NCI-H82 treated with DMSO at 0.1 percent for 48 hours (cell line): Measurements from ENCODE around the gene ANTXR1.
"Not testable (repeated sequence)": the region's sequence is repeated elsewhere in the genome, so short reads cannot be mapped to it uniquely, and the experiment has no call there.

ENCODE experiments used
- DNase-seq: peaks from one replicate; lab custom pipeline; 2025; ENCODE audit not compliant: unreplicated experiment; lab: John Stamatoyannopoulos, UW

The ANTXR1 gene

DNA sequence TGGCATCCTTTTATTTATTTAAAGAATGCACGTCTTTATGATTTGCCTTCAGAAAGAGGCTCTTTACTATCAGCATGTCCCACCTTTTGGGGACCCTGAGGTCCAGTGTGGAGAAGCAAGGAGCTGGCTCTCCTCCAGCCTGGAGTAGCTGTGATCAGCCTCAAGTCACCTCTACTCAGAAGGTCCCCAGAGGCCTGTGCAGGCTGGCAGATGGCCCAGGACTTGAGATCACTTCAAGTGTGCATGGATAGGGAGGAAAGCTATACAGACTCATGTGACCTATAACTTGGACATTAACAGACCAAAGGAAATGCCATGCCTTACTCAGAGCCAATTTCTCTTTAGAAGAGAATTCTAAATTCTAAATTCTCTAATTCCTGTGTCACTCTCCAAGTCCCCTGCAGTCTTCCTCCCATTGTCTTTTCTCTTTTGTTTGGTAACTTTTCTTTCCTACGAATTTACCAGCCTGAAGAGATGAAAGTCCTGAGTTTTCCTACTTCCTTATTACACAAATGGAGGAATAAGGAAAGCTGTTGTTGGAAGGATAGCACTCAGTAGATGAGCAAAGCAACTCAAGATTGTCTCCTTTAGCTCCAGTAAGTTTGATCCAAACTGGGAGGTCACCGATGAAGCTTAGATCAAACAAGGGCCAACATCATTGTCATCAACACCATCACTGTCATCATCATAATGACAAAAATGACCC is 210.1 kb downstream of the ANTXR1 start:
- DNase-seq: no peak

DNA sequence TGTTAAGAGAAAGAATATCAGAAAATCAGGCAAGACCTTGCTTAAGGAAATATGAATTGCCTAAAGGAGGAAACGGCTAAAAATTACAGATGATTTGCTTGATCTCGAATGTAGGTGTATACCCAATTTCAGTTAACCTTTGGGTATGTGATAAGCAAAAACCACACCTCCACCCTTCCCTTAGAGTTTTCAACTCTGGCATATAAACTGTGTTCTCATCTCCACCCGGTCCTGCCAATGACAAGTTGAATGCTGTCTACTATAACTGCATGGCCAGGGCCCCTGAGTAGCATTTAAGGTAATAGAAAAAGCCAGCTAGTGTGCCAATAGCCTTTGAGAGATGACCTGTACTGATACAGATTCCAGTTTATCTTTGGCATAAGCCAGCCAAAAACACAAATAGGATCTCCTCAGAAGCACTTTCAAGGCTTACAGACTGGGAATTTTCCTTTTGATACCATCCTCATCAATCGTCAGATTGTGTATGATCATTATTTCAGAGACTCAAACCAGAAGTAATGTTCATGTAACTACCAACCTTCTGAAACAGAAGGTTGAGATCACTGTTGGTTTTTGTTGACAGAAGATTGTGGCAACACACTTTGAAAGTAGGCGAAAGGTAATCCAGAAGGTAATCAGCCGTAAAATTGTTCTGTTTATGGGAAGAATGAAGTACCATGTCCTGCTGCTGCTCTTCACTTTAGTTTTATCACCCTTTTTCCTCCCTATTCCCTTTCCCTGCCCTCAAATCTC is 211.0 kb downstream of the ANTXR1 start:
- no peak for DNase-seq

GRCh38 chr2:69224512-69224837 is 211.5 kb downstream of the ANTXR1 start:
- no peak for DNase-seq

- no peak for DNase-seq
Observed at GRCh38 chr2:69225933-69226332, 213.0 kb downstream of the ANTXR1 start.

GRCh38 chr2:69226903-69227302 is 213.9 kb downstream of the ANTXR1 start:
- DNase-seq: no peak

DNA sequence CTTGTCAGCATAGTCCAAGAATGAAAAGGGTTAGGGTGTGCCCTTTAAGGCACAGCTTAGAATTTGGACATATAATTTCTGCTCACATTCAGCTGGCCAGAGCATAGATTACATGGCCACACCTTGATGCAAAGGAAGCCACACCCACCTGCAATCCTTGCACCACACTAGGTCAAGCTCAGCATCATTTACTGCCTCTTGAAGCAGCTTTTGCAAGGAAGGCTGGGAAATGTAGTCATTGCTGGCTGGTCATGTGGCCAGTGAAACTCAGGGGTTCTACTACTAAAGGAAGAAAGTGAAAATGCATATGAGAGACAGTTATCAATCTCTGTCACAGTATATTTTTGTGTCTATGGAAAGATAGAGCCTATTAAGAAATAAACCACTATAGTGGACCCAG is 214.7 kb downstream of the ANTXR1 start:
- DNase-seq: no peak

GRCh38 chr2:69230946-69231345 is 218.0 kb downstream of the ANTXR1 start:
- not testable (repeated sequence) for DNase-seq

- DNase-seq: no peak
Observed at GRCh38 chr2:69231612-69232277, 218.8 kb downstream of the ANTXR1 start.

DNA sequence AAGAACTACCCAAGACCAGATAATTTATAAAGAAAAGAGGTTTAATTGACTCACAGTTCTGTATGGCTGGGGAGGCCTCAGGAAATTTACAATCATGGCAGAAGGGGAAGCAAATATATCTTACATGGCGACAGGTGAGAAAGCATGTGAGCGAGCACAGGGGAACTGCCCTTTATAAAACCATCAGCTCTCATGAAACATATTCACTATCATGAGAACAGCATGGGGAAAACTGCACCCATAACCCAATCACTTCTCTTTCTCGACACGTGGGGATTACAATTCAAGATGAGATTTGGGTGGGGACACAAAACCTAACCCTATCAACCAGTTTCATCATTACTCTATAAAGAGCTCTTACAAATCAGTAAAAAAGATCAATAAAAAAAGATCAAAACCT is 222.9 kb downstream of the ANTXR1 start:
- not testable (repeated sequence) for DNase-seq

- DNase-seq: no peak
Observed at GRCh38 chr2:69237070-69237670, 224.2 kb downstream of the ANTXR1 start.

DNA sequence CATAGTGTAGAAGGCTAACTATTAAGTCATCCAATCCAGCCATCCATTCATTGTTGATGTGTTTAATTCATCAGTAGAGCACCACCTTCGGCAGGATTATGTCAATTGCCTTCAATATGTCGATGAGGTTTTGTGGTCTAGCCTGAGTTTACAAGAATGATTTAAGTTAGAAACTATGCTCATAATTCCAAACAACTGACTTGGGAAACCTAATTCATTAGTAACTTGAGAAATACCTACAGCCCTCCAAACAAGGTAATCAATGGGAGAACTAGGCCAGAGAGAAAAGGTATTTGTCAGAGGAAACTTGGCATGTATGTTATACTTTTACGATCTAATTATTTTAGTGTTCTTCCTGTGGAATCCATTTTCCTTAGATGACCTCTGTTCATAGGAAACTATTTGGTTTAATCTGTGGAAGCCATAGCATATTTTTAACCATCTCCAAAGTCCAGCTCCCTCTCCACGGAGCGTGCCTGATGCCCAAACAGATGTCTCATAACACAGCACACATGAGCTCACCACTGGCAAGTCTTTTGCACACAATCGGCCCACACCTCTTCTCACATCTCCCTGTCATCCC is 225.6 kb downstream of the ANTXR1 start:
- no peak for DNase-seq

DNA sequence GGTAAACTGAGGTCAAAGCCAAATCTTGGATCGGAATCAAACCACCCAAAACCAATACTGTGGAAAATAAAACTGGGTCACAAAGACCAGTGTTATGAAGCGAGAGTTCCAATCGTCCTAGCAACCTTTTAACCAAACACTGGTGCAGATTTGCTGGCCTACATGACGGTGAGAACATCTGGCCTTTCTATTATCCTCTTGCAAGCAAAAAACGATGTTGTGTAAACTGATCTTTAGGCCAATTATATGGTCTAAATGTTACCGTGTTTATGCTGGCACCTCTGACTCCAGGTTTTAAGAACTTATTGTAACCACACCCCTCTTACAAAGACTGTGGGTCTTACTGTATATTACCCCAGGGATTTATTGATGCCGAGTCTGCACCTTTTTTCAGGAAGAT is 228.1 kb downstream of the ANTXR1 start:
- no peak for DNase-seq

DNA sequence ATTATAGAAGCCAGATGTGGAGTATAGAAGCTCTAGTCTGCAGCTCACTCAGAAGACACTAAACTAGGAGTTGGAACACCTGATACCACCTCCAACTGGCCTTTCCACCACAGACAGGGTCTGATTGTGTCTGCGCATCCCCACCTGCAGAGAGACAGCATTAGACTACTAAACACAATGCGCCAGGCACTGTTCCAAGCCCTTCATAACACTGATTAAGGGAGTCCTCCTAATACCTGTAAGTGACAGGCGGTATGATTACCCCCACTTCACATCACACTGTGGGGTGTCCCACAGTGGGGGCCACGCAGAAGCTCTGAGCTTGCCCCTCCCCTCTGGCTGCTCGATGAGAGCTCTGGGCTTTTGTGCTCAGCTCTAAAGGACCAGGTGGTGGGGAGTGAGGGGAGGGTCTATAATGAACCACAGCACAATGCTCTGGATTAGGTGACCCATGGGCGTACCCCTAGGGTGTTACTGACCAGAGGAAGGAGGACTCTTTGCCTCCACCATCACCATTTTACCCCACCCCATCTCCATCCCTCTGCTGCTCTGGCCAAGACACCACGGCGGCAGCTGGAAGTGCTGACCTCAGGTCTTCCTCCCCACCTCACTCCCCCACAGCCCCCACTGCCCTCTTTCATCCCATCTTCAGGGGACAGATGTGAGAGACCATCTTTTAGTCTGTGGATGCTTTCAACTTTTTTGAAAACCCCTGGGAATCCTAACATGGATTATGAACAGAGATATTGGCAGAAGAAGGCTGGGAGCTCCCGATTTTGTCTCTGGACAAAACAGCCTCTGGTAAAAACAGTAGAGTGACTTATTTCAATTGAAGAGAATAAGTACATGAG is 228.9 kb downstream of the ANTXR1 start:
- no peak for DNase-seq

GRCh38 chr2:69242651-69243051 is 229.7 kb downstream of the ANTXR1 start:
- peak; percentile 57 for DNase-seq

DNA sequence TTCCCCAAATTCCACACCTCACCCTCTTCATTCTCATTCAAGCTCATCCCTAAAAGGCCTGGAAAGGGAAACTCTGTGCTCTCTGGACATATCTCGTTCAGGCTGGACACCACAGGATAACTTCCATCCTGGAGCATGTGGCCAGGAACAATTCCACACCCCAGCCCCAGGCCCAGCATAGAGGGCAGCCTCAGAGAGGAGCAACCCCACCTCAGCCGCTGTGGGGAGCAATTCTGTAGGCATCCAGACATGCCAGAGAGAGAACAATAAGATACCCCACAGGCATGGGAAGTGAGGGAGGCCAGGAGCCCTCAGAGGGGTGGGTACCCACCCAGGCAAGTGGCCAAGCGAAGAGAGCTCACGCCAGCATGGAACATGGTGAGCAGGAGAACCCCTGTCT is 230.7 kb downstream of the ANTXR1 start:
- no peak for DNase-seq

GRCh38 chr2:69244882-69245281 is 231.9 kb downstream of the ANTXR1 start:
- DNase-seq: no peak

GRCh38 chr2:69247583-69247982 is 234.6 kb downstream of the ANTXR1 start:
- DNase-seq: no peak

- DNase-seq: no peak
Observed at GRCh38 chr2:69248232-69248631, 235.3 kb downstream of the ANTXR1 start.

GRCh38 chr2:69250981-69251380 is 238.0 kb downstream of the ANTXR1 start:
- DNase-seq: no peak

DNA sequence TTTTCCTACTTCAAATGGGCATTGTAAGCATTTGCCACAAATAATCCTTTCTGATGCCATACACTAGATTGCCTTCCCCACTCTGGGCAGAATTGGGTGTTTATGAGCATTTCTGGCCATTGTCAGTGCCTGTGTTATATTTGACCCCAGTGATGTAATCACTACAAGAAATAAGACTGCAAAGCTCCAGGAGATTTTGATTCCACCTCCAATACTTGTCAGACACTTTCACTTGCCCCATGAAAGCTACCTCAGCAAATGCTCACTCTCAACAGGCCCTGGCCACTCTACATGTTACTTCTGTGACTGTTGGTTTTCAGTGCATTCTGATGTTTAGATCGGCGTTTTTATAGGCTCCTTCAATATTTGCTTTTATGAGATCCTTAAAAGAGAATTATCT is 239.0 kb downstream of the ANTXR1 start:
- no peak for DNase-seq

- DNase-seq: no peak
Observed at GRCh38 chr2:69253112-69253511, 240.1 kb downstream of the ANTXR1 start.
